K562 (cell line): ENCODE data around the gene NIPA2. TPM values are rescaled to one million over a fixed set of nuclear protein-coding genes. Genes with fewer than 3 reads are reported as not detected.
A peak's percentile ranks its signal among the peaks of the same experiment; 100 is the strongest.

Experiments
- ATAC-seq: fragments of 200-7000 bp; cut with Tn5 transposase; 3 replicates; pipeline ENCODE4 v1.9.1; 2020; ENCODE audit warnings: moderate library complexity
- BruUV-seq: library from RNA; stranded (reverse); fragments of 400-500 nt; replicated peaks from 2 replicates; lab custom pipeline; 2021; lab: Mats Ljungman, UMichigan
- CTCF ChIA-PET: fragments of 300-600 bp; formaldehyde crosslinking; extraction: SDS; loops from one replicate; lab custom pipeline; 2021; ENCODE audit warnings: low intra/inter-chr PET ratio; lab: Yijun Ruan, JAX
- POLR2A ChIA-PET: fragments of 300-600, 350-650 bp; sonication (Branson Sonifier 250); formaldehyde crosslinking; extraction: SDS; loops from one replicate; lab custom pipeline; 2021; ENCODE audit warnings: antibody characterized with exemption, inconsistent platforms; lab: Yijun Ruan, JAX
- DNase-seq, 4 experiments: peaks; one replicate each; pipeline versions ENCODE4 v3.0.0 to v3.0.0-alpha.2; 2011 to 2018; ENCODE audit warnings: low spot score in 3 of 4, mixed read lengths in 3 of 4; ENCODE audit errors: extremely low read depth in 1 of 4
- FAIRE-seq: peaks from 2 replicates; lab custom pipeline; 2011; peaks lifted over from hg19 to GRCh38; lab: Jason Lieb, UNC
- H2AFZ ChIP-seq: 2 replicates; pipeline ENCODE4 v1.6.0; 2011; ENCODE audit warnings: low read depth, low read length, control low read depth, inconsistent platforms
- H3K27ac ChIP-seq: fragments of 200-600 bp; 3 replicates; pipeline ENCODE4 v1.8.0; 2011; ENCODE audit warnings: low read depth, mild to moderate bottlenecking, control low read depth, inconsistent platforms, low read length, moderate library complexity, mixed read lengths; ENCODE audit errors: extremely low read depth
- H3K27me3 ChIP-seq, 2 experiments: fragments of 300-600 bp in 1 of 2; 2 replicates in 1 of 2; 3 replicates in 1 of 2; pipeline versions ENCODE4 v1.6.0 to v1.8.0; 2011; ENCODE audit warnings: inconsistent platforms in 2 of 2, low read length in 2 of 2, mild to moderate bottlenecking in 1 of 2, mixed read lengths in 1 of 2, moderate library complexity in 1 of 2; ENCODE audit not compliant: control insufficient read depth in 2 of 2, insufficient read depth in 2 of 2
- H3K36me3 ChIP-seq: fragments of 300-600 bp; 3 replicates; pipeline ENCODE4 v1.8.0; 2011; ENCODE audit warnings: mild to moderate bottlenecking, low read length, inconsistent platforms; ENCODE audit not compliant: control insufficient read depth, insufficient read depth
- H3K4me1 ChIP-seq, 2 experiments: fragments of 200-600 bp in 1 of 2; replicated peaks in 1 of 2; 2 replicates in 1 of 2; 3 replicates in 1 of 2; pipeline versions ENCODE4 v1.5.1 to v1.8.0; 2011; ENCODE audit warnings: inconsistent platforms in 2 of 2, low read length in 2 of 2, mild to moderate bottlenecking in 1 of 2, mixed read lengths in 1 of 2, moderate library complexity in 1 of 2; ENCODE audit not compliant: control insufficient read depth in 2 of 2, insufficient read depth in 2 of 2
- H3K4me2 ChIP-seq: 2 replicates; pipeline ENCODE4 v1.6.1; 2011; ENCODE audit warnings: low read length, control low read depth, inconsistent platforms, mixed read lengths; ENCODE audit not compliant: insufficient read depth
- H3K4me3 ChIP-seq: fragments of 200-600 bp; sonication (generic), shearing (Covaris generic); 2 replicates; pipeline ENCODE4 v1.5.1; 2016; ENCODE audit warnings: control low read depth, inconsistent platforms
- H3K79me2 ChIP-seq: fragments of 200-600 bp; 3 replicates; pipeline ENCODE4 v1.8.0; 2011; ENCODE audit warnings: low read length, inconsistent platforms; ENCODE audit not compliant: control insufficient read depth, insufficient read depth
- H3K9ac ChIP-seq, 2 experiments: 2 replicates each; pipeline versions ENCODE4 v1.6.0 to v1.6.1; 2011; ENCODE audit warnings: low read depth in 2 of 2, low read length in 2 of 2, control low read depth in 1 of 2, inconsistent platforms in 1 of 2, mild to moderate bottlenecking in 1 of 2, mixed read lengths in 1 of 2; ENCODE audit not compliant: insufficient read depth in 1 of 2
- H3K9me1 ChIP-seq: one replicate; pipeline ENCODE4 v1.6.0; 2011; ENCODE audit warnings: inconsistent platforms, mild to moderate bottlenecking, low read length, moderate library complexity; ENCODE audit not compliant: control insufficient read depth, insufficient read depth
- H3K9me3 ChIP-seq: replicated peaks from 2 replicates; pipeline ENCODE4 v1.5.1; 2011; ENCODE audit warnings: low read depth, low read length, inconsistent platforms; ENCODE audit not compliant: control insufficient read depth, insufficient read depth
- H4K20me1 ChIP-seq: replicated peaks from 2 replicates; pipeline ENCODE4 v1.6.1; 2011; ENCODE audit warnings: low read length, inconsistent platforms, mixed read lengths; ENCODE audit not compliant: control insufficient read depth, insufficient read depth
- AFF1 ChIP-seq, 2 experiments: fragments of 450-650 bp; IDR thresholded peaks; 2 replicates each; pipeline ENCODE4 v1.6.1; 2018; ENCODE audit warnings: mild to moderate bottlenecking in 2 of 2, low read depth in 1 of 2; ENCODE audit not compliant: partially characterized antibody in 2 of 2
- CBX1 ChIP-seq: sonication (generic); IDR thresholded peaks from 2 replicates; pipeline ENCODE4 v1.6.1; 2016; ENCODE audit warnings: antibody characterized with exemption, low read depth, mild to moderate bottlenecking
- CC2D1A ChIP-seq: fragments of 450-650 bp; IDR thresholded peaks from 2 replicates; pipeline ENCODE4 v1.6.1; 2017; ENCODE audit warnings: mild to moderate bottlenecking
- CEBPB ChIP-seq: fragments of 450-650 bp; IDR thresholded peaks from 2 replicates; pipeline ENCODE4 v1.6.1; 2016; ENCODE audit warnings: missing genetic modification characterization, missing compliant biosample characterization
- E2F3 ChIP-seq: fragments of 250-450 bp; sonication (Bioruptor Pico); IDR thresholded peaks from 2 replicates; pipeline ENCODE4 v1.4.0; 2020; ENCODE audit warnings: mild to moderate bottlenecking
- FIP1L1 ChIP-seq: fragments of 200-400 bp; formaldehyde crosslinking; IDR thresholded peaks from 2 replicates; pipeline ENCODE4 v1.6.1; 2018; ENCODE audit warnings: mild to moderate bottlenecking, low read depth, low read length; ENCODE audit not compliant: poor library complexity, severe bottlenecking
- HNRNPK ChIP-seq: fragments of 200-400 bp; formaldehyde crosslinking; IDR thresholded peaks from one replicate; pipeline ENCODE4 v1.6.1; 2018; ENCODE audit warnings: mild to moderate bottlenecking, low read depth, low read length; ENCODE audit not compliant: poor library complexity, severe bottlenecking
- PHB2 ChIP-seq: fragments of 450-650 bp; IDR thresholded peaks from 2 replicates; pipeline ENCODE4 v1.6.1; 2017; ENCODE audit warnings: low read depth
- RFX1 ChIP-seq: fragments of 450-650 bp; IDR thresholded peaks from 2 replicates; pipeline ENCODE4 v1.6.1; 2016; ENCODE audit warnings: mild to moderate bottlenecking, moderate library complexity
- RUNX1 ChIP-seq: sonication (generic); IDR thresholded peaks from 2 replicates; pipeline ENCODE4 v1.6.1; 2016; ENCODE audit warnings: antibody characterized with exemption, low read depth
- SMARCB1 ChIP-seq: IDR thresholded peaks from 2 replicates; pipeline ENCODE4 v1.6.1; 2011; ENCODE audit warnings: improper control_type of control experiment, low read depth; ENCODE audit not compliant: insufficient read length
- SP1 ChIP-seq: sonication (generic); formaldehyde crosslinking; IDR thresholded peaks from 2 replicates; pipeline ENCODE4 v1.8.1; 2022; ENCODE audit warnings: mild to moderate bottlenecking, missing genetic modification reagents
- TBP ChIP-seq: optimal IDR thresholded peaks from 2 replicates; pipeline ENCODE3; 2011; ENCODE audit warnings: low read depth, low read length, improper control_type of control experiment
- ZNF354B ChIP-seq: fragments of 250-450 bp; sonication (Bioruptor Pico); IDR thresholded peaks from 2 replicates; pipeline ENCODE4 v1.4.0; 2020
- ZNF639 ChIP-seq, 2 experiments: fragments of 200-800 bp in 1 of 2; sonication (Bioruptor generic) in 1 of 2; sonication (generic) in 1 of 2; formaldehyde crosslinking in 1 of 2; IDR thresholded peaks in 1 of 2; conservative IDR thresholded peaks in 1 of 2; 2 replicates each; pipeline versions ENCODE4 v1.5.0 to v1.6.1; 2016 to 2020; ENCODE audit warnings: missing compliant biosample characterization in 1 of 2, missing genetic modification characterization in 1 of 2, missing genetic modification reagents in 1 of 2
- WGBS: fragments of 100-300 bp; shearing (Covaris generic); methylation state at CpG from one replicate; pipeline ENCODE4 v1.1.6; 2016; ENCODE audit warnings: low coverage, mixed read lengths; ENCODE audit not compliant: insufficient coverage; ENCODE audit errors: missing lambda C conversion rate; 5-methylcytosine and 5-hydroxymethylcytosine counted together
- in situ Hi-C: fragments of 300-500 bp; cut with MboI; formaldehyde crosslinking; loops from 4 replicates; pipeline ENCODE4 v1.15.0; 2018; ENCODE audit warnings: inconsistent platforms, mixed read lengths
- intact Hi-C: fragments of 100-400 bp; cut with micrococcal nuclease; formaldehyde crosslinking; loops from 2 replicates; pipeline ENCODE4 v1.14.2; 2022
- polyA plus RNA-seq, 8 experiments: library from polyadenylated mRNA; depleted of rRNA in 4 of 8; stranded (reverse) in 5 of 8; unstranded in 3 of 8; fragments of >200 nt; fragmentation: Nextera tagmentation in 2 of 8; fragmentation: Illumina TruSeq in 1 of 8; extraction: Ambion mirVana in 2 of 8; extraction: Trizol in 1 of 8; gene quantifications; 2 replicates each; pipeline versions ENCODE4 v1.2.1 to v1.2.3, GENCODE V29; 2011 to 2014; ENCODE audit warnings: inconsistent platforms in 1 of 8, missing spikeins in 1 of 8
- total RNA-seq, 7 experiments: library from RNA; depleted of rRNA in 6 of 7; stranded (reverse); fragments of >200 nt in 6 of 7; fragmentation: Illumina TruSeq in 2 of 7; extraction: Trizol in 2 of 7; gene quantifications; 2 replicates each; pipeline versions ENCODE4 v1.2.1 to v1.2.3, GENCODE V29; 2011 to 2021; ENCODE audit warnings: low replicate concordance in 1 of 7
- TF ChIP-seq, protein P1 (sequence below): sonication (generic); formaldehyde crosslinking; IDR thresholded peaks from 2 replicates; pipeline ENCODE4 v1.8.0; 2022; ENCODE audit warnings: missing genetic modification reagents, mild to moderate bottlenecking, moderate library complexity, borderline replicate concordance

Gene NIPA2
- total and polyA plus RNA-seq, 9 of the 15 experiments (the other 6 are each of a cell fraction or from before 2014, with no cell fraction given) = 18.7 to 107 (median 87.3) TPM

DNA sequence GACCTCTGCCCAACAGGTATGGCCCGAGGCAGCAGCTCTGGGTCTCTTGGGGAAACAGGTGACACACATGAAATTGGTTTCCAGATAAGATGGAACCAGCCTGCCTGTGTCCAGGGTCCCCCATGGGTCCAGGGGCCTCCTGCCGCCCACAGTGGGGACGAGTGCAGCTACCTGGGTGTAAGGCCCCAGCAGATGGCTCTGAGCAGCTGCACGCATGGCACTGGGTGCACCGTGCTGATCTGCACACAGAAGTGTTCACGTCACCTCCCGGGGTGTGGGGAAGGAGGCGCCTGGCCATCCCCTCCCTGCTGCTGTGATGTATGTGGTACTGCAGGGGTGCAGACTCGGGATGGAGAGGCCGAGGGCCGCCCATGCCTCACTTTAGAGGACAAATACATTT, 63.6 kb downstream of the NIPA2 start (continued):
- TF ChIP-seq AFF1 (IDR thresholded peaks at IDR 0.05; ENCODE audit: low read depth in 1 of 2, partially characterized antibody in 2 of 2) = no peak
- TF ChIP-seq FIP1L1 = no peak
- TF ChIP-seq ZNF354B (CRISPR knock-in tag) = no peak
- TF ChIP-seq, protein P1, sequence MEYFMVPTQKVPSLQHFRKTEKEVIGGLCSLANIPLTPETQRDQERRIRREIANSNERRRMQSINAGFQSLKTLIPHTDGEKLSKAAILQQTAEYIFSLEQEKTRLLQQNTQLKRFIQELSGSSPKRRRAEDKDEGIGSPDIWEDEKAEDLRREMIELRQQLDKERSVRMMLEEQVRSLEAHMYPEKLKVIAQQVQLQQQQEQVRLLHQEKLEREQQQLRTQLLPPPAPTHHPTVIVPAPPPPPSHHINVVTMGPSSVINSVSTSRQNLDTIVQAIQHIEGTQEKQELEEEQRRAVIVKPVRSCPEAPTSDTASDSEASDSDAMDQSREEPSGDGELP = no peak
- TF ChIP-seq CC2D1A = no peak

DNA sequence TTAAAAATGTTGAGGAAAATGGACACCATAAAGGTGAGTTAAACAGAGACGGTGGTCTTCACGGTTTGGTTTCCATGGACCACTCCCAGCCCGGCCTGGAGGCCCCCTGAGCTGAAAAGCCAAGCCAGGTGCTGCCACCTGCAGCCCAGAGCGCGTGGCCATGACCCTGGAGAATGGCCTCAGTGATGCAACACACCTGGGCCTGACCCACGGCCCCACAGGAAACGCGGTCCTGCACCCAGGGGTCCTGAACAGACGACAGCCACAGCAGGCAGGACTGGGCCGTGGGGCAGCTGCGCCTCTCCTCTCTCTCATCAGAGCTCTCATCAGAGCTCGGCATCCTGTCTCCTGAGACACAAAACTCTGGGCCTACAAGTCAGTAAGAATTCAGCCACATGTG, 64.1 kb downstream of the NIPA2 start:
- H4K20me1 ChIP-seq = no peaks in the 10 kb centered on the region
- ChIA-PET POLR2A (interaction anchor here (1.2 kb wide), 1 partner anchor 15 kb away, joined by 3 read pairs; no protein-coding TSS in a partner anchor), CTCF (no interaction called here)
- no peak overlapping the region for H3K4me2 ChIP-seq
- peaks cover 28% of the 10 kb centered on the region; the same call in 1 of the 3 replicates for H3K36me3 ChIP-seq
- H3K9ac ChIP-seq = no peak overlapping the region
- no TSS peak for BruUV-seq
- intact Hi-C loops = no loop called here
- ATAC-seq (peak; percentile 39; the same call in 1 of the 3 replicates), FAIRE-seq (no peak), DNase-seq (no peak)
- H3K27ac ChIP-seq = no peak overlapping the region
- no peaks in the 10 kb centered on the region for H3K27me3 ChIP-seq
- H3K4me1 ChIP-seq = peaks cover 0 to 3% of the 10 kb centered on the region in 2 experiments; a peak in 1 of 5 replicates
- in situ Hi-C loops = no loop called here
- no peak overlapping the region for H2AFZ ChIP-seq
- no peaks in the 10 kb centered on the region for H3K9me1 ChIP-seq
- H3K79me2 ChIP-seq = no peaks in the 10 kb centered on the region
- WGBS = 74% methylated on average over 11 of the region's 12 CpGs
- no peaks in the 10 kb centered on the region for H3K9me3 ChIP-seq
- no peak overlapping the region for H3K4me3 ChIP-seq
- TF ChIP-seq E2F3 (CRISPR knock-in tag) (no peak), CBX1 (no peak), SMARCB1 (no peak), HNRNPK (no peak), TBP (no peak), RUNX1 (no peak), SP1 (no peak), ZNF639 (CRISPR knock-in tag; conservative IDR thresholded peaks at IDR 0.05 in 1 of 2, IDR thresholded peaks at IDR 0.05 in 1 of 2) (no peak), PHB2 (no peak), RFX1 (no peak), CEBPB (0 out of 2 replicates have a peak, but pooled peaks have one; percentile 33)
